ENCODE measurements around the gene DSCAML1.

Gene DSCAML1

GRCh38 chr11:117686711-117687110 lies 110.3 kb downstream of the DSCAML1 start:
- H3K27ac ChIP-seq = no peak overlapping the region
- H3K4me3 ChIP-seq = no peak overlapping the region

GRCh38 chr11:117685566-117685965 lies 111.5 kb downstream of the DSCAML1 start:
- H3K4me3 ChIP-seq = no peak overlapping the region
- H3K27ac ChIP-seq = no peak overlapping the region

GRCh38 chr11:117684731-117685130 lies 112.3 kb downstream of the DSCAML1 start:
- no peak overlapping the region for H3K27ac ChIP-seq
- no peak overlapping the region for H3K4me3 ChIP-seq

GRCh38 chr11:117684111-117684510 lies 112.9 kb downstream of the DSCAML1 start:
- H3K4me3 ChIP-seq = no peak overlapping the region
- no peak overlapping the region for H3K27ac ChIP-seq

- no peak overlapping the region for H3K27ac ChIP-seq
These were observed 115.6 kb downstream of the DSCAML1 start for GRCh38 chr11:117681438-117681837.

GRCh38 chr11:117679461-117679860 lies 117.6 kb downstream of the DSCAML1 start:
- Histone ChIP-seq H3K4me3 (no peak overlapping the region), H3K27ac (no peak overlapping the region)

More at GRCh38 chr11:117681438-117681837, 115.6 kb downstream of the DSCAML1 start:
- no peak overlapping the region for H3K4me3 ChIP-seq

GRCh38 chr11:117678658-117679406 lies 118.2 kb downstream of the DSCAML1 start:
- Histone ChIP-seq H3K27ac (no peak overlapping the region), H3K4me3 (no peak overlapping the region)

GRCh38 chr11:117677729-117678310 lies 119.2 kb downstream of the DSCAML1 start:
- Histone ChIP-seq H3K4me3 (no peak overlapping the region), H3K27ac (no peak overlapping the region)

GRCh38 chr11:117676501-117676900 lies 120.5 kb downstream of the DSCAML1 start:
- Histone ChIP-seq H3K4me3 (no peak overlapping the region), H3K27ac (no peak overlapping the region)

GRCh38 chr11:117673602-117674001 lies 123.4 kb downstream of the DSCAML1 start:
- H3K27ac ChIP-seq = no peak overlapping the region

GRCh38 chr11:117671370-117671769 lies 125.6 kb downstream of the DSCAML1 start:
- H3K27ac ChIP-seq = no peak overlapping the region

More at GRCh38 chr11:117673602-117674001, 123.4 kb downstream of the DSCAML1 start:
- H3K4me3 ChIP-seq = no peak overlapping the region

GRCh38 chr11:117670924-117671323 lies 126.1 kb downstream of the DSCAML1 start:
- no peak overlapping the region for H3K4me3 ChIP-seq
- no peak overlapping the region for H3K27ac ChIP-seq

More at GRCh38 chr11:117671370-117671769, 125.6 kb downstream of the DSCAML1 start:
- H3K4me3 ChIP-seq = no peak overlapping the region

- Histone ChIP-seq H3K27ac (no peak overlapping the region), H3K4me3 (no peak overlapping the region)
These were observed 126.6 kb downstream of the DSCAML1 start for GRCh38 chr11:117670443-117670842.

- Histone ChIP-seq H3K4me3 (no peak overlapping the region), H3K27ac (no peak overlapping the region)
These were observed 127.4 kb downstream of the DSCAML1 start for GRCh38 chr11:117669616-117670015.

- H3K27ac ChIP-seq = no peak overlapping the region
- no peak overlapping the region for H3K4me3 ChIP-seq
These were observed 128.0 kb downstream of the DSCAML1 start for GRCh38 chr11:117669062-117669461.

GRCh38 chr11:117668321-117668751 lies 128.7 kb downstream of the DSCAML1 start:
- Histone ChIP-seq H3K27ac (no peak overlapping the region), H3K4me3 (no peak overlapping the region)

- Histone ChIP-seq H3K27ac (no peak overlapping the region), H3K4me3 (no peak overlapping the region)
These were observed 132.1 kb downstream of the DSCAML1 start for GRCh38 chr11:117664897-117665296.

GRCh38 chr11:117663821-117664220 lies 133.2 kb downstream of the DSCAML1 start:
- Histone ChIP-seq H3K27ac (no peak overlapping the region), H3K4me3 (no peak overlapping the region)

- no peak overlapping the region for H3K4me3 ChIP-seq
- H3K27ac ChIP-seq = no peak overlapping the region
These were observed 133.6 kb downstream of the DSCAML1 start for GRCh38 chr11:117663414-117663813.

- no peak overlapping the region for H3K27ac ChIP-seq
- no peak overlapping the region for H3K4me3 ChIP-seq
These were observed 134.2 kb downstream of the DSCAML1 start for GRCh38 chr11:117662671-117663269.

- H3K27ac ChIP-seq = no peak overlapping the region
- H3K4me3 ChIP-seq = no peak overlapping the region
These were observed 134.8 kb downstream of the DSCAML1 start for GRCh38 chr11:117662255-117662654.
